SK-N-MC (cell line): ENCODE measurements around the gene RPL7A.
"Not testable (repeated sequence)": the region's sequence is repeated elsewhere in the genome, so short reads cannot be mapped to it uniquely, and the experiment has no call there.

ENCODE experiments used
- DNase-seq: peaks from one replicate; pipeline ENCODE4 v3.0.0-alpha.2; 2011; ENCODE audit warnings: low read depth, low spot score
- H3K27ac ChIP-seq: fragments of 200-600 bp; sonication (generic); 2 replicates; pipeline ENCODE4 v1.5.1; 2016; ENCODE audit warnings: mixed run types
- H3K36me3 ChIP-seq: fragments of 200-600 bp; sonication (generic); 2 replicates; pipeline ENCODE4 v1.6.1; 2017; ENCODE audit warnings: antibody characterized with exemption, low read length, mixed read lengths; ENCODE audit not compliant: insufficient read depth
- H3K4me3 ChIP-seq: fragments of 200-600 bp; sonication (generic); 2 replicates; pipeline ENCODE4 v1.5.1; 2016
- H3K9ac ChIP-seq: fragments of 200-600 bp; sonication (generic); 2 replicates; pipeline ENCODE4 v1.8.0; 2017; ENCODE audit warnings: mixed run types, mixed read lengths; ENCODE audit not compliant: insufficient read length
- H3K9me3 ChIP-seq: fragments of 200-600 bp; sonication (generic); 2 replicates; pipeline ENCODE4 v1.6.1; 2017; ENCODE audit warnings: low read depth, mild to moderate bottlenecking, antibody characterized with exemption, low read length, moderate library complexity, mixed read lengths
- EZH2 ChIP-seq: fragments of 200-600 bp; sonication (generic); IDR thresholded peaks from one replicate; pipeline ENCODE4 v1.6.1; 2017; ENCODE audit warnings: antibody characterized with exemption
- FOXP2 ChIP-seq: optimal IDR thresholded peaks from 2 replicates; pipeline ENCODE3; 2011; ENCODE audit warnings: mild to moderate bottlenecking, moderate library complexity; ENCODE audit not compliant: insufficient read depth; ENCODE audit errors: extremely low read length, control extremely low read depth
- POLR2AphosphoS5 ChIP-seq: IDR thresholded peaks from 2 replicates; pipeline ENCODE4 v1.6.1; 2012; ENCODE audit warnings: mild to moderate bottlenecking, low read depth, low read length, borderline replicate concordance

RPL7A gene

GRCh38 chr9:133347985-133348717 is at the start of gene RPL7A, which contains the start of gene MED22:
Gene RPL7A, plus strand, starts transcription at chr9:133348218. Its CDS starts 26 bp downstream, at chr9:133348244.
Gene MED22, minus strand, starts transcription at chr9:133348131. Its CDS starts 1,469 bp downstream, at chr9:133346662.
- H3K9me3 ChIP-seq = no peaks in the 10 kb centered on the region
- DNase-seq = peak; percentile 93
- peak within 1 kb of the TSS; percentile 97 for H3K27ac ChIP-seq
- H3K4me3 ChIP-seq = peak within 1 kb of the TSS; percentile 93
- H3K9ac ChIP-seq = peak within 1 kb of the TSS; percentile 98
- peaks cover 78% of the 10 kb centered on the region for H3K36me3 ChIP-seq
- TF ChIP-seq POLR2AphosphoS5 (peak; percentile 99), EZH2 (no peak), FOXP2 (peak; percentile 42)

GRCh38 chr9:133299996-133300395 is 48.0 kb upstream of the RPL7A start:
- DNase-seq, H3K9ac ChIP-seq, H3K27ac ChIP-seq, H3K4me3 ChIP-seq, H3K36me3 ChIP-seq, H3K9me3 ChIP-seq: not testable (repeated sequence)

GRCh38 chr9:133301253-133302230 is 46.5 kb upstream of the RPL7A start:
- no peak for DNase-seq
- H3K27ac ChIP-seq = no peak overlapping the region
- H3K9me3 ChIP-seq = no peaks in the 10 kb centered on the region
- H3K9ac ChIP-seq = no peak overlapping the region
- H3K36me3 ChIP-seq = no peaks in the 10 kb centered on the region
- no peak for TF ChIP-seq EZH2
- no peak for TF ChIP-seq POLR2AphosphoS5
- TF ChIP-seq FOXP2 = no peak
- no peak overlapping the region for H3K4me3 ChIP-seq

GRCh38 chr9:133303266-133304157 is 44.5 kb upstream of the RPL7A start:
- no peaks in the 10 kb centered on the region for H3K36me3 ChIP-seq
- H3K27ac ChIP-seq = no peak overlapping the region
- no peak overlapping the region for H3K9ac ChIP-seq
- no peak for DNase-seq
- no peak for TF ChIP-seq EZH2
- no peak for TF ChIP-seq FOXP2
- TF ChIP-seq POLR2AphosphoS5 = no peak
- H3K9me3 ChIP-seq = no peaks in the 10 kb centered on the region
- no peak overlapping the region for H3K4me3 ChIP-seq

GRCh38 chr9:133304158-133304470 is 43.9 kb upstream of the RPL7A start:
- TF ChIP-seq FOXP2 (no peak), EZH2 (no peak), POLR2AphosphoS5 (no peak)
- no peaks in the 10 kb centered on the region for H3K36me3 ChIP-seq
- no peak for DNase-seq
- no peak overlapping the region for H3K9ac ChIP-seq
- no peak overlapping the region for H3K4me3 ChIP-seq
- no peak overlapping the region for H3K27ac ChIP-seq
- H3K9me3 ChIP-seq = no peaks in the 10 kb centered on the region

GRCh38 chr9:133304477-133305377 is 43.3 kb upstream of the RPL7A start:
- Histone ChIP-seq H3K9ac (no peak overlapping the region), H3K9me3 (no peaks in the 10 kb centered on the region), H3K27ac (no peak overlapping the region), H3K4me3 (no peak overlapping the region), H3K36me3 (no peaks in the 10 kb centered on the region)
- no peak for DNase-seq
- TF ChIP-seq EZH2 (no peak), FOXP2 (no peak), POLR2AphosphoS5 (no peak)

- Histone ChIP-seq H3K9ac (no peak overlapping the region), H3K4me3 (no peak overlapping the region), H3K36me3 (no peaks in the 10 kb centered on the region), H3K9me3 (no peaks in the 10 kb centered on the region), H3K27ac (no peak overlapping the region)
- no peak for DNase-seq
- no peak for TF ChIP-seq FOXP2
- no peak for TF ChIP-seq EZH2
- no peak for TF ChIP-seq POLR2AphosphoS5
Observed at GRCh38 chr9:133305731-133306130, 42.3 kb upstream of the RPL7A start.
